Natural killer cell (primary cell): ENCODE data around the gene PTK7. TPM values are rescaled to one million over a fixed set of nuclear protein-coding genes. Genes with fewer than 3 reads are reported as not detected.

ENCODE experiments used
- ATAC-seq, 3 donors: fragments of 150-1000 bp in 2 of 3; fragments of 200-7000 bp in 1 of 3; cut with Tn5 transposase; 1 replicate in 1 of 3; 2 replicates in 2 of 3; pipeline ENCODE4 v1.10.0; 2021; ENCODE audit warnings: mild to moderate bottlenecking in 2 of 3, moderate library complexity in 2 of 3
- DNase-seq, 2 donors: peaks; one replicate each; pipeline versions ENCODE4 v3.0.0 to v3.0.0-alpha.2; 2013 to 2021; ENCODE audit warnings: mixed read lengths in 1 of 2
- H3K27ac ChIP-seq: one replicate; pipeline ENCODE4 v1.5.1; 2013; ENCODE audit warnings: mild to moderate bottlenecking, low read length
- H3K27me3 ChIP-seq: one replicate; pipeline ENCODE4 v1.6.1; 2013; ENCODE audit warnings: low read length; ENCODE audit not compliant: control insufficient read depth, insufficient read depth
- H3K36me3 ChIP-seq: one replicate; pipeline ENCODE4 v1.6.1; 2013; ENCODE audit warnings: low read length; ENCODE audit not compliant: control insufficient read depth, insufficient read depth
- H3K4me1 ChIP-seq: one replicate; pipeline ENCODE4 v1.6.1; 2013; ENCODE audit warnings: low read length; ENCODE audit not compliant: control insufficient read depth, insufficient read depth
- H3K4me3 ChIP-seq: one replicate; pipeline ENCODE4 v1.5.1; 2013; ENCODE audit warnings: low read length
- H3K9me3 ChIP-seq: one replicate; pipeline ENCODE4 v1.6.1; 2013; ENCODE audit warnings: low read length; ENCODE audit not compliant: control insufficient read depth, insufficient read depth
- H3K27ac Mint-ChIP-seq, 2 donors: one replicate each; pipeline ENCODE4 v1.8.0; 2022; ENCODE audit warnings: mild to moderate bottlenecking in 2 of 2, mixed read lengths in 2 of 2, moderate library complexity in 1 of 2
- H3K27me3 Mint-ChIP-seq, 2 donors: one replicate each; pipeline ENCODE4 v1.8.0; 2022; ENCODE audit warnings: low read depth in 2 of 2, mixed read lengths in 2 of 2
- H3K36me3 Mint-ChIP-seq: one replicate; pipeline ENCODE4 v1.8.0; 2022; ENCODE audit warnings: mixed read lengths
- H3K4me1 Mint-ChIP-seq, 2 donors: one replicate each; pipeline ENCODE4 v1.8.0; 2022; ENCODE audit warnings: mixed read lengths in 2 of 2
- H3K4me3 Mint-ChIP-seq: one replicate; pipeline ENCODE4 v1.8.0; 2022; ENCODE audit warnings: mild to moderate bottlenecking, moderate library complexity, mixed read lengths
- H3K9me3 Mint-ChIP-seq, 2 donors: one replicate each; pipeline ENCODE4 v1.8.0; 2022; ENCODE audit warnings: mixed read lengths in 2 of 2
- CTCF ChIP-seq: fragments of 200-600 bp; IDR thresholded peaks from one replicate; pipeline ENCODE4 v1.8.0; 2022; ENCODE audit warnings: antibody characterized with exemption
- WGBS: methylation state at CpG from one replicate; pipeline ENCODE4 v1.1.7; 2013; ENCODE audit warnings: missing lambda C conversion rate; ENCODE audit not compliant: insufficient coverage; 5-methylcytosine and 5-hydroxymethylcytosine counted together
- intact Hi-C: fragments of 100-400 bp; cut with micrococcal nuclease; formaldehyde crosslinking; loops from one replicate; pipeline ENCODE4 v1.14.2; 2022
- total RNA-seq, 4 donors: library from RNA; stranded (reverse); fragments of 120-200 nt in 1 of 4; gene quantifications; one replicate each; pipeline versions ENCODE4 v1.2.3 to v1.2.4, GENCODE V29; 2013 to 2022

The PTK7 gene
- total RNA-seq, 3 donors from 2014 or later (not counting 1 experiment from before 2014, with no cell fraction given): 1.7 to 5.6 (median 2.8) TPM

- Mint-ChIP-seq H3K4me1 (no peaks in the 10 kb centered on the region), H3K9me3 (no peaks in the 10 kb centered on the region), H3K27me3 (no peaks in the 10 kb centered on the region), H3K4me3 (no peak overlapping the region), H3K36me3 (no peaks in the 10 kb centered on the region), H3K27ac (no peak overlapping the region)
- no peak for DNase-seq
- H3K27ac ChIP-seq: no peak overlapping the region
- 89% methylated on average over 1 of the region's 1 CpG for WGBS
- intact Hi-C loops: no loop called here
- H3K9me3 ChIP-seq: no peaks in the 10 kb centered on the region
- H3K4me3 ChIP-seq: no peak overlapping the region
- ATAC-seq: no peak
- no peaks in the 10 kb centered on the region for H3K27me3 ChIP-seq
- H3K36me3 ChIP-seq: no peaks in the 10 kb centered on the region
- H3K4me1 ChIP-seq: no peaks in the 10 kb centered on the region
- no peak for TF ChIP-seq CTCF
These were observed 49.4 kb downstream of the PTK7 start for GRCh38 chr6:43125555-43125954.

GRCh38 chr6:43127180-43127579 lies 51.1 kb downstream of the PTK7 start:
- H3K9me3 ChIP-seq: no peaks in the 10 kb centered on the region
- ATAC-seq (no peak), DNase-seq (no peak)
- H3K4me3 ChIP-seq: no peak overlapping the region
- no peaks in the 10 kb centered on the region for H3K27me3 ChIP-seq
- intact Hi-C loops: no loop called here
- H3K27ac ChIP-seq: no peak overlapping the region
- H3K9me3 Mint-ChIP-seq: no peaks in the 10 kb centered on the region
- no peaks in the 10 kb centered on the region for H3K36me3 ChIP-seq
- no peaks in the 10 kb centered on the region for H3K27me3 Mint-ChIP-seq
- no peaks in the 10 kb centered on the region for H3K36me3 Mint-ChIP-seq
- no peak for TF ChIP-seq CTCF
- no peaks in the 10 kb centered on the region for H3K4me1 ChIP-seq
- no peaks in the 10 kb centered on the region for H3K4me1 Mint-ChIP-seq
- no peak overlapping the region for H3K27ac Mint-ChIP-seq
- 83% methylated on average over 12 of the region's 12 CpGs for WGBS
- H3K4me3 Mint-ChIP-seq: no peak overlapping the region

GRCh38 chr6:43127877-43128276 lies 51.8 kb downstream of the PTK7 start:
- Histone ChIP-seq H3K4me3 (no peak overlapping the region), H3K9me3 (no peaks in the 10 kb centered on the region), H3K27ac (no peak overlapping the region), H3K27me3 (no peaks in the 10 kb centered on the region), H3K36me3 (no peaks in the 10 kb centered on the region), H3K4me1 (no peaks in the 10 kb centered on the region)
- ATAC-seq: no peak
- Mint-ChIP-seq H3K36me3 (no peaks in the 10 kb centered on the region), H3K9me3 (no peaks in the 10 kb centered on the region), H3K4me3 (no peak overlapping the region), H3K27ac (no peak overlapping the region), H3K4me1 (no peaks in the 10 kb centered on the region), H3K27me3 (no peaks in the 10 kb centered on the region)
- WGBS: 92% methylated on average over 11 of the region's 11 CpGs
- no peak for DNase-seq
- intact Hi-C loops: no loop called here
- TF ChIP-seq CTCF: no peak

GRCh38 chr6:43128926-43129325 lies 52.8 kb downstream of the PTK7 start:
- Mint-ChIP-seq H3K9me3 (no peaks in the 10 kb centered on the region), H3K27me3 (no peaks in the 10 kb centered on the region), H3K27ac (no peak overlapping the region), H3K4me3 (no peak overlapping the region), H3K36me3 (no peaks in the 10 kb centered on the region), H3K4me1 (no peaks in the 10 kb centered on the region)
- Histone ChIP-seq H3K4me3 (no peak overlapping the region), H3K27ac (no peak overlapping the region), H3K9me3 (no peaks in the 10 kb centered on the region), H3K27me3 (no peaks in the 10 kb centered on the region), H3K4me1 (no peaks in the 10 kb centered on the region), H3K36me3 (no peaks in the 10 kb centered on the region)
- no peak for TF ChIP-seq CTCF
- DNase-seq (no peak), ATAC-seq (no peak)
- 94% methylated on average over 16 of the region's 16 CpGs for WGBS
- intact Hi-C loops: no loop called here
